ENCODE measurements around the gene PTPA. TPM values are rescaled to one million over a fixed set of nuclear protein-coding genes. Genes with fewer than 3 reads are reported as not detected.
A peak's percentile ranks its signal among the peaks of the same experiment; 100 is the strongest.

PTPA gene
- total RNA-seq, 1 donor: 73.5 TPM

- H3K4me2 ChIP-seq (ENCODE audit: insufficient read depth, low read length): no peak overlapping the region
- H3K27me3 ChIP-seq (ENCODE audit: insufficient read depth, low read length): no peaks in the 10 kb centered on the region
- peak; percentile 26 for DNase-seq (ENCODE audit: insufficient read length, low spot score, missing footprints)
- H4K20me1 ChIP-seq (ENCODE audit: insufficient read depth, low read length): no peaks in the 10 kb centered on the region
- TF ChIP-seq CTCF (IDR thresholded peaks at IDR 0.05; ENCODE audit: extremely low read depth, low read depth, low read length): no peak
- no peak overlapping the region for H3K27ac ChIP-seq (ENCODE audit: low read depth, low read length)
- no peak overlapping the region for H3K4me3 ChIP-seq (ENCODE audit: insufficient read depth, low read length)
- no peak overlapping the region for H2AFZ ChIP-seq (ENCODE audit: low read length)
- H3K9me3 ChIP-seq (ENCODE audit: low read depth, low read length): no peaks in the 10 kb centered on the region
- no peaks in the 10 kb centered on the region for H3K79me2 ChIP-seq (ENCODE audit: insufficient read depth, low read length)
- H3K36me3 ChIP-seq (ENCODE audit: insufficient read depth, low read length): no peaks in the 10 kb centered on the region
- peaks cover 6% of the 10 kb centered on the region for H3K4me1 ChIP-seq (ENCODE audit: insufficient read depth, low read length)
Measured at GRCh38 chr9:129075996-129076639, 35.1 kb upstream of the PTPA start.

GRCh38 chr9:129076640-129077037 lies 34.6 kb upstream of the PTPA start:
- Histone ChIP-seq H3K4me1 (ENCODE audit: insufficient read depth, low read length) (peaks cover 10% of the 10 kb centered on the region), H3K4me3 (ENCODE audit: insufficient read depth, low read length) (no peak overlapping the region), H3K36me3 (ENCODE audit: insufficient read depth, low read length) (no peaks in the 10 kb centered on the region), H3K4me2 (ENCODE audit: insufficient read depth, low read length) (no peak overlapping the region), H3K27ac (ENCODE audit: low read depth, low read length) (no peak overlapping the region), H3K27me3 (ENCODE audit: insufficient read depth, low read length) (no peaks in the 10 kb centered on the region), H4K20me1 (ENCODE audit: insufficient read depth, low read length) (peaks cover 2% of the 10 kb centered on the region), H3K79me2 (ENCODE audit: insufficient read depth, low read length) (peaks cover 3% of the 10 kb centered on the region), H2AFZ (ENCODE audit: low read length) (no peak overlapping the region), H3K9me3 (ENCODE audit: low read depth, low read length) (no peaks in the 10 kb centered on the region)
- peak; percentile 25 for DNase-seq (ENCODE audit: insufficient read length, low spot score, missing footprints)
- TF ChIP-seq CTCF (IDR thresholded peaks at IDR 0.05; ENCODE audit: extremely low read depth, low read depth, low read length): no peak

- Histone ChIP-seq H3K4me2 (ENCODE audit: insufficient read depth, low read length) (no peak overlapping the region), H4K20me1 (ENCODE audit: insufficient read depth, low read length) (peaks cover 3% of the 10 kb centered on the region), H3K4me3 (ENCODE audit: insufficient read depth, low read length) (no peak overlapping the region), H3K4me1 (ENCODE audit: insufficient read depth, low read length) (peaks cover 14% of the 10 kb centered on the region), H3K27me3 (ENCODE audit: insufficient read depth, low read length) (no peaks in the 10 kb centered on the region), H3K27ac (ENCODE audit: low read depth, low read length) (no peak overlapping the region), H3K9me3 (ENCODE audit: low read depth, low read length) (no peaks in the 10 kb centered on the region), H2AFZ (ENCODE audit: low read length) (no peak overlapping the region), H3K79me2 (ENCODE audit: insufficient read depth, low read length) (peaks cover 9% of the 10 kb centered on the region), H3K36me3 (ENCODE audit: insufficient read depth, low read length) (no peaks in the 10 kb centered on the region)
- no peak for TF ChIP-seq CTCF (IDR thresholded peaks at IDR 0.05; ENCODE audit: extremely low read depth, low read depth, low read length)
- DNase-seq (ENCODE audit: insufficient read length, low spot score, missing footprints): peak; percentile 29
Measured at GRCh38 chr9:129077236-129077635, 34.0 kb upstream of the PTPA start.

- Histone ChIP-seq H3K79me2 (ENCODE audit: insufficient read depth, low read length) (peaks cover 26% of the 10 kb centered on the region), H2AFZ (ENCODE audit: low read length) (no peak overlapping the region), H3K27ac (ENCODE audit: low read depth, low read length) (no peak overlapping the region), H3K27me3 (ENCODE audit: insufficient read depth, low read length) (no peaks in the 10 kb centered on the region), H4K20me1 (ENCODE audit: insufficient read depth, low read length) (peaks cover 5% of the 10 kb centered on the region), H3K4me2 (ENCODE audit: insufficient read depth, low read length) (no peak overlapping the region), H3K36me3 (ENCODE audit: insufficient read depth, low read length) (no peaks in the 10 kb centered on the region), H3K4me3 (ENCODE audit: insufficient read depth, low read length) (no peak overlapping the region), H3K9me3 (ENCODE audit: low read depth, low read length) (no peaks in the 10 kb centered on the region), H3K4me1 (ENCODE audit: insufficient read depth, low read length) (peaks cover 14% of the 10 kb centered on the region)
- TF ChIP-seq CTCF (IDR thresholded peaks at IDR 0.05; ENCODE audit: extremely low read depth, low read depth, low read length): no peak
- DNase-seq (ENCODE audit: insufficient read length, low spot score, missing footprints): peak; percentile 69
Measured at GRCh38 chr9:129078691-129079503, 32.3 kb upstream of the PTPA start.
